Mucosa of descending colon (tissue), 3 donors: Measurements from ENCODE around the gene SLC24A4. TPM values are rescaled to one million over a fixed set of nuclear protein-coding genes. Genes with fewer than 3 reads are reported as not detected.

Experiments
- ATAC-seq: fragments of 200-7000 bp; cut with Tn5 transposase; one replicate; pipeline ENCODE4 v1.9.1; 2020; ENCODE audit warnings: mild to moderate bottlenecking, moderate library complexity
- DNase-seq, 3 donors: peaks; one replicate each; pipeline ENCODE4 v3.0.0-alpha.2; 2020
- H3K36me3 ChIP-seq: fragments of 200-600 bp; one replicate; pipeline ENCODE4 v1.8.0; 2021; ENCODE audit warnings: low read depth, mild to moderate bottlenecking
- H3K4me1 ChIP-seq: fragments of 200-600 bp; one replicate; pipeline ENCODE4 v1.8.0; 2021; ENCODE audit warnings: low read depth, mild to moderate bottlenecking
- H3K4me3 ChIP-seq: fragments of 200-600 bp; one replicate; pipeline ENCODE4 v1.8.0; 2021; ENCODE audit warnings: mild to moderate bottlenecking
- H3K9me3 ChIP-seq: fragments of 200-600 bp; one replicate; pipeline ENCODE4 v1.8.0; 2021; ENCODE audit warnings: mild to moderate bottlenecking
- CTCF ChIP-seq: fragments of 200-600 bp; IDR thresholded peaks from one replicate; pipeline ENCODE4 v1.8.0; 2022; ENCODE audit warnings: antibody characterized with exemption, mild to moderate bottlenecking
- intact Hi-C, 2 donors: fragments of 100-400 bp; cut with DNase I in 1 of 2; cut with micrococcal nuclease in 1 of 2; formaldehyde crosslinking; loops; one replicate each; pipeline versions ENCODE4 v1.11.0 to v1.11.1; 2022; cut with DNase I, micrococcal nuclease
- total RNA-seq, 3 donors: library from RNA; stranded (reverse); fragmentation: NEBNext Ultra II Directional in 2 of 3; extraction: Animal tissue kit (Norgen Biotek cat#: 25700) in 2 of 3; gene quantifications; one replicate each; pipeline versions ENCODE4 v1.2.1 to v1.2.4, GENCODE V29; 2021 to 2023
- donor health status: DM: no; HTN: no; CAD: no; lungs with moderate emphysema.
- donor health status: DM: no; HTN: no; CAD: no.
- donor health status: DM: no; HTN: yes; CAD: no.

The SLC24A4 gene
- total RNA-seq, 3 donors from 2014 or later, result 0.14 to 0.63 (median 0.27) TPM

GRCh38 chr14:92448786-92449185 is 125.8 kb downstream of the SLC24A4 start:
- no peak for DNase-seq
- no peaks in the 10 kb centered on the region for H3K9me3 ChIP-seq
- TF ChIP-seq CTCF, result no peak
- H3K36me3 ChIP-seq, result no peaks in the 10 kb centered on the region
- H3K4me1 ChIP-seq, result no peaks in the 10 kb centered on the region
- H3K4me3 ChIP-seq, result no peak overlapping the region
- intact Hi-C loops, result no loop called here
- ATAC-seq, result no peak

DNA sequence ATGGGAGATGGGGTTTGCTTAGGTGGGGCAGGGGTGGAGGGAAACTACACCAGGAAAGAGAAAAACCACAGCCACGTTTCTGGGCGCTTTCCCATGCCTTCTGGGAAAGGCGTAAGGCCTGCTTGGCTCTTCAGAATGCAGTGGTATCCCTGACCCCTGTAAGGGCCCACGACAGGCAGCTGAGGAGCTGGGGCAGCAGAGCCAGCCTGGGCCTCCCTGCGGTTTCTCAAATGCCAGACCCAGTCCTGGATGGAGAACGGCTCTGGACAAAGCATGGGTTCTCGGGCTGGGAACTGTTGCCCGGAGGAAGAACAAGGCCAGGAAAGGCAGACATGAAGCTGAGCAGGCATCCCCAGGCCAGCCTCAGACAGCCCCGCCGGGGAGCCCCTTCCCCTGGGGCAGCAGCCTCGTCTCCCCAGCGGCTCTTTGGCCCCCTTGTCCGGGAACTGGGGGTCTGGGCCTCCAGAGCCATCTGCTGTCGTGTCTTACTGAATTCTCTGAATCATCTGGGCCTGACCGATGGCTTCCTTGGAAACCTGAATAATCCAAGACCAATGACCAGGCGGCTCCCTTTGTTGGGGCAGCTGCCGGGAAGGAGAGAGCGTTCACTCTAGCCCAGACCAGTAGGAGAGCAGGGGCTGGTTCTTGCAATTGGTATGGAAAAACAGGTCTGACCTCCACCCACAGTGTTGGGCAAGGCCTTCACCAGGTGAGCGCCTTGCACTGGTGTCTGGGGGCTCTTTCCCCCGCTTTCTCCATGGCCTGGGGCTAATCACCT is 126.6 kb downstream of the SLC24A4 start:
- Histone ChIP-seq H3K4me3 (no peak overlapping the region), H3K9me3 (no peaks in the 10 kb centered on the region), H3K4me1 (no peaks in the 10 kb centered on the region), H3K36me3 (no peaks in the 10 kb centered on the region)
- no peak for ATAC-seq
- no peak for DNase-seq
- TF ChIP-seq CTCF, result no peak
- intact Hi-C loops, result no loop called here

DNA sequence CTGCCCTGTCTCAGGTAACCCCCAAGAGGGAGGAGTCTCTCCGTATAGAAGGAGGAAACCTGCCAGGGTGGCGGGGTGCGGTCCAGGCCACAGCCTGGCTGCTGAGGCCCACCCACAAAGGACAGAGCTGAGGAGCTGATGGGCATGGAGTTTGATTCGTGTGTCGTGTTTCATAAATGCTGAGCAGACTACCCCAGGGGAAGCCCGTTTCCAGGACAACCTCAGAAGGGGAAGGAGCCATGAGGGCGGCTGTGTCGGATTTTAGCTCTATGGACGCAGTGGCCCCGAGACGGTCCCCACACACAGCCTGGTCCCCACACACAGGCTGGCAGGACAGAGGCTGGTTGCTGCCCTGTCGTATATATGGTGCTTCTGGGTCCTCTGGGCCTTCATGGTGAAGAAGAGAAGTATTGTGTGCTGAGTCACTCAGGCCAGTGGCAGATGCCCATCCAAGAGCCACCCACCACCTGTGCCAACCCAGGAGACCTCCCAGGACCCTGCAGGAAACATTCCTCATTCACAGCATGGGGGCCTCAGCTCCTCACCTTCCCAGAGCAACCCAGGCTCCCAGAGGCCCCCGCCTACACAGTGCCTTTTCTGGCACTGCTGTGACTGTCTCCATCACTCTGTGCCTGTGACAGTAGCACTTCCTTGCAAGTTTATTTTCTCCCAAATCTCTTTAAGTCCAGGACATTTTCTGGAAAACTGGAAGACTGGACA is 127.5 kb downstream of the SLC24A4 start:
- ATAC-seq (no peak), DNase-seq (no peak)
- no peak for TF ChIP-seq CTCF
- intact Hi-C loops, result no loop called here
- Histone ChIP-seq H3K4me1 (no peaks in the 10 kb centered on the region), H3K36me3 (no peaks in the 10 kb centered on the region), H3K4me3 (no peak overlapping the region), H3K9me3 (no peaks in the 10 kb centered on the region)

DNA sequence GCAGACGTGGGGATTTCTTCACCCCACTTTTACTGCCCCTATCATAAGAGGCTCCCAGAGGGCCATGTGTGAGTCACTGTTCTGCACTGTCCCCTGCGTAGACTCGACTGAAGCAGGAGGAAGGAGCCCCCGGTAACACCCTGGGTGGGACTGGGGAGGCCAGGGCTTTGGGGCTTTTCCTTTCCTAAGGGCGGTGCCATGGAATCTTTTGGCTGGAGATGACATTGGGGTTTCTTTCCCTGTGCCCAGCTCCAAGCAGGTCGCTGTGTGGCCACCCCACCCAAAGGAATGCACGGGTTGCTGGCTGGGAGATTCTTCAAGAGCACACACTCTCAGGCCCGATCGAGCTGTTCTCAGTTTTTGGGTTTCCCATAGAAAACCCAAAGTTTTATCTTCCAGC is 128.3 kb downstream of the SLC24A4 start:
- no peak for TF ChIP-seq CTCF
- ATAC-seq, result no peak
- H3K4me1 ChIP-seq, result no peaks in the 10 kb centered on the region
- intact Hi-C loops, result no loop called here
- H3K4me3 ChIP-seq, result no peak overlapping the region
- no peak for DNase-seq
- H3K9me3 ChIP-seq, result no peaks in the 10 kb centered on the region
- no peaks in the 10 kb centered on the region for H3K36me3 ChIP-seq

DNA sequence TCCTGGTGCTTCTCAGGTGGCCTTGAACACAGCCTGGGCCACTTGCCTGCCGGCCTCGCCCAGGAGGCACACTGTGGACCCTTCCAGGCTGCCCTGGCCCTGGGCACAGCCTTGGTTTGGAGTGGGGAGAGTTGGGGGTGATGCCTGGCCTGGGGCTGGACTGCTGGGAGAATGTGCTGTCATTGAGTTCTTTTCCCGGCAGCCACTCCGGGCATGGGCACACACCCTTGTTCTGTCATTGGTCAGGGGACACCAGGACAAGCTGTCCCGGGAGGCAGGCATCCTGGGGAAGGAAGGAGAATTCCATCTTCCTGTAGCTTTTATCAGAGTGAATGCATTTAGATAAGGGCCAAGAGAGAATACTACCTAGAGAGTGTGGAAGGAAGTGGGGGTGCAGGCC is 128.8 kb downstream of the SLC24A4 start:
- H3K4me3 ChIP-seq, result no peak overlapping the region
- H3K4me1 ChIP-seq, result no peaks in the 10 kb centered on the region
- no peak for ATAC-seq
- TF ChIP-seq CTCF, result no peak
- H3K36me3 ChIP-seq, result no peaks in the 10 kb centered on the region
- no peak for DNase-seq
- no peaks in the 10 kb centered on the region for H3K9me3 ChIP-seq
- intact Hi-C loops, result no loop called here
